Measurements from ENCODE around the gene LIME1. TPM values are rescaled to one million over a fixed set of nuclear protein-coding genes. Genes with fewer than 3 reads are reported as not detected.

LIME1 gene
- total RNA-seq, 1 experiment from 2014 or later: 13.5 TPM

- H3K9me3 Mint-ChIP-seq: peaks cover 3 to 5% of the 10 kb centered on the region in 2 experiments; a peak in 3 of 5 replicates
Measured at GRCh38 chr20:63695424-63696305, 40.8 kb upstream of the LIME1 start.

More at GRCh38 chr20:63695424-63696305, 40.8 kb upstream of the LIME1 start:
- peaks cover 6% of the 10 kb centered on the region for H3K27me3 Mint-ChIP-seq (ENCODE audit: low read depth)
- Histone ChIP-seq H2BK12ac (ENCODE audit: insufficient read length, low read depth, low read length) (no peak overlapping the region), H2BK20ac (ENCODE audit: low read depth, low read length, poor library complexity, severe bottlenecking) (no peak overlapping the region), H3K23me2 (ENCODE audit: insufficient read length, low read depth, low read length, poor library complexity, severe bottlenecking) (peaks cover 4% of the 10 kb centered on the region), H3K23ac (ENCODE audit: insufficient read length, low read depth, low read length) (no peak overlapping the region), H3K4me2 (ENCODE audit: insufficient read depth, insufficient read length, low read length) (no peak overlapping the region), H3K14ac (ENCODE audit: insufficient read depth, low read length) (no peak overlapping the region), H2BK15ac (ENCODE audit: low read depth, low read length) (no peak overlapping the region), H3K27ac (ENCODE audit: insufficient read length, low read depth, low read length) (no peak overlapping the region), H3K79me2 (ENCODE audit: insufficient read depth, low read length) (no peaks in the 10 kb centered on the region), H4K8ac (replicated peaks; ENCODE audit: insufficient read length, low read depth, low read length) (no peak overlapping the region), H3K9me3 (ENCODE audit: control insufficient read depth, low read depth, low read length) (no peaks in the 10 kb centered on the region), H4K5ac (ENCODE audit: insufficient read length, low read depth, low read length) (no peak overlapping the region), H4K20me1 (ENCODE audit: control insufficient read depth, insufficient read depth, insufficient read length) (no peaks in the 10 kb centered on the region), H3K27me3 (ENCODE audit: insufficient read depth, low read length) (no peaks in the 10 kb centered on the region), H2AFZ (ENCODE audit: low read length) (no peak overlapping the region), H3T11ph (ENCODE audit: low read length) (no peak overlapping the region), H2BK5ac (ENCODE audit: insufficient read length, low read length) (no peak overlapping the region), H3K18ac (ENCODE audit: insufficient read length, low read depth, low read length) (no peak overlapping the region), H3K79me1 (ENCODE audit: insufficient read depth, low read depth, low read length, poor library complexity, severe bottlenecking) (no peaks in the 10 kb centered on the region), H4K91ac (ENCODE audit: insufficient read length, low read depth, low read length) (no peak overlapping the region), H3K4me1 (ENCODE audit: insufficient read depth, low read length) (no peaks in the 10 kb centered on the region), H3K9ac (ENCODE audit: extremely low read depth, insufficient read length, low read length) (no peak overlapping the region), H3K4ac (ENCODE audit: low read depth, low read length) (no peak overlapping the region), H3K56ac (ENCODE audit: insufficient read length, low read depth, low read length) (no peak overlapping the region), H2BK120ac (ENCODE audit: low read depth, low read length, poor library complexity, severe bottlenecking) (no peak overlapping the region), H2AK5ac (ENCODE audit: insufficient read length, low read length) (no peak overlapping the region)
- DNase-seq: no peak
- peaks cover 2 to 10% of the 10 kb centered on the region in 2 experiments for H3K4me1 Mint-ChIP-seq
- no CpG with 5 or more reads among the region's 25 CpGs for WGBS (ENCODE audit: extremely low coverage, insufficient read length, low lambda C conversion rate)
- peak overlapping the region in 1 of 2 experiments; percentile 35; a peak in 1 of 5 replicates for H3K4me3 Mint-ChIP-seq
- no peak for TF ChIP-seq CTCF (conservative IDR thresholded peaks at IDR 0.05)
- H3K27ac Mint-ChIP-seq: peak overlapping the region in 2 of 3 experiments; percentile 61 to 82; a peak in 2 of 7 replicates
- H3K36me3 Mint-ChIP-seq (ENCODE audit: insufficient read depth in 1 of 3, low read depth in 3 of 3): peaks cover 14 to 20% (median 17%) of the 10 kb centered on the region in 3 experiments; a peak in 6 of 7 replicates
